HG03575 (cell line): Measurements from ENCODE around the gene GYS2.
"Not testable (repeated sequence)": the region's sequence is repeated elsewhere in the genome, so short reads cannot be mapped to it uniquely, and the experiment has no call there.

Source experiments
- ATAC-seq: cut with Tn5 transposase; IDR thresholded peaks from one replicate; pipeline ENCODE4 v1.9.1; 2021; ENCODE audit not compliant: unreplicated experiment, insufficient number of reproducible peaks, low FRiP score; ENCODE audit errors: extremely low read depth

GYS2 gene

DNA sequence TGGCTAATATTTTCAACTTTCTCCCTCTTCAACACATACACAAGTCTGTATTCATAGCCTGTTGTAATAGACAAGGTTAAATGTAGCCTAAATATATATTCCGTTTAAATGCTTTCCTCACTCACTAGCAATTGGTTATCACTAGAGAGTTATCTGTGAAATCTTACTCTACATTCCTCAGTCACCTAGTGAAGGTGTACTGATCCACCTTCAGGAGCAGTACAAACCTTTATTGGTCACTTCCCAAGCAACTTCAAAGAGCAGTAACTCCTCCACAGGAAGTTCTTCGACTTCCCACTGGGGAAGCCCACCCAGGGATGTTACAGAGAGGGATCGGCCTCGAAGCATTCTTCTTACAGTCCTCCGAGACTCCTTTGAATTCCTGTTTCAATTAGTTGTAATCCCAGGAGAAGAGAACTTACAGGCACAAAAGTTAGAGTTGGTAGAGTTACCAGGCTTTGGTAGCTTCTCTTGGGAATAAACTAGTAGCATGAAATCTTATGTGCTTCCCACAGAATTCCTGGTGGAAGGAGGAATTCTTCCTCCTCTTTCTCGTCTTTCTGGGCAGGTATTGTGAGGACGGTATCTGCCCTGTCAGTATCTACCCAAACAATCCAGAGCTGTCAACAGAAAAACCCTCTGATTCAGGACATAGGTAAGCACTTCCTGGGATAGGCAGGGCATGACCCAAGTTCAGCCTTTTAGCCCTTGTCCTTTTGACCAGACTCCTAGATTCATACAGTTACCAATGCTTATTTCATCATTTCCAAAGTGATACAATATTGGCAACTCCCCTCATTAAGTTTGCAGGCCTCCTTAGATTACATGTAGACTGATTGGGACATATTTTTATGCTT lies at the start of gene GYS2:
GYS2 (minus strand) TSS at position 603 of the 857 bp plus-strand sequence; CDS start at position 348, 255 bp downstream.
- no peak for ATAC-seq

- ATAC-seq = no peak
Observed at GRCh38 chr12:21651821-21652220, 47.2 kb upstream of the GYS2 start.

- ATAC-seq = no peak
Observed at GRCh38 chr12:21650997-21651396, 46.4 kb upstream of the GYS2 start.

DNA sequence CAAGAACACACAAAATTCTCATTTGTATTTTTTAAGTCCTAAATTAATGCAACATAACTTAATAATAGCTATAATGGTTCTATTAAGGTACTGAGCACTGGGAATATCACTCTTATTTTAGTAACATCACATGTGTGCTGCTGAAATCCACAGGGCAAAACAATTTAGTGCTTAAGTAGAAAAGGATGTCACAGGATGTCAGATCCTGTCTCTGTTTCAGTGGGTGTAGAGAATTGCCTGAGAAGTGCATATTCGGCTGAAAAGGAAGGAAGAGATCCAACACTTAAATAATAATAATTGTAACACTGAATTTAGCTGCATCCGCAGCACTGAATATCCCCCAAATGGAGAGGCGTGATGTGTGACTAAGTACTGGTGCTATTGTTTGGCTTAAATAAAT lies 44.4 kb upstream of the GYS2 start:
- ATAC-seq = no peak

- no peak for ATAC-seq
Observed at GRCh38 chr12:21648378-21648777, 43.7 kb upstream of the GYS2 start.

GRCh38 chr12:21647179-21647578 lies 42.5 kb upstream of the GYS2 start:
- no peak for ATAC-seq

GRCh38 chr12:21645041-21645500 lies 40.4 kb upstream of the GYS2 start:
- ATAC-seq = not testable (repeated sequence)

DNA sequence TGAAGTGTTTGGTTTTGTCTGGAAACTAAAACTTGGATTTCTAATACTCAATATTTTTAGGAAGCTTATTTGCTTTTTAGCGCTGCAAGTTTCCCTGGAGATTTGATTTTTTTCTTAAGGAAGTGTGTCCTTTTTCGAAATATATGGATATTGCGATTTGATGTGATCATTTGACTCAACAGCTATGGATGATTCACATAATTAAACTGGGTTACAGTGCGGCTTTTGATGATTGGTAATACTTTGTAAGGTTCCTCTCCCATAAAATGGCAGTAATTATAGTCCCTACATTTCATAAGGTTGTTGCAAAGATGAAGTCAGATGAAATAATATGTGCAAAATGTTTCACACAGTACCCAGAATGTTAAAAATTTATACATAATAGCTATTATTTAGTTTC lies 39.9 kb upstream of the GYS2 start:
- no peak for ATAC-seq

- ATAC-seq = no peak
Observed at GRCh38 chr12:21643758-21644157, 39.1 kb upstream of the GYS2 start.

- no peak for ATAC-seq
Observed at GRCh38 chr12:21642707-21643389, 38.2 kb upstream of the GYS2 start.

DNA sequence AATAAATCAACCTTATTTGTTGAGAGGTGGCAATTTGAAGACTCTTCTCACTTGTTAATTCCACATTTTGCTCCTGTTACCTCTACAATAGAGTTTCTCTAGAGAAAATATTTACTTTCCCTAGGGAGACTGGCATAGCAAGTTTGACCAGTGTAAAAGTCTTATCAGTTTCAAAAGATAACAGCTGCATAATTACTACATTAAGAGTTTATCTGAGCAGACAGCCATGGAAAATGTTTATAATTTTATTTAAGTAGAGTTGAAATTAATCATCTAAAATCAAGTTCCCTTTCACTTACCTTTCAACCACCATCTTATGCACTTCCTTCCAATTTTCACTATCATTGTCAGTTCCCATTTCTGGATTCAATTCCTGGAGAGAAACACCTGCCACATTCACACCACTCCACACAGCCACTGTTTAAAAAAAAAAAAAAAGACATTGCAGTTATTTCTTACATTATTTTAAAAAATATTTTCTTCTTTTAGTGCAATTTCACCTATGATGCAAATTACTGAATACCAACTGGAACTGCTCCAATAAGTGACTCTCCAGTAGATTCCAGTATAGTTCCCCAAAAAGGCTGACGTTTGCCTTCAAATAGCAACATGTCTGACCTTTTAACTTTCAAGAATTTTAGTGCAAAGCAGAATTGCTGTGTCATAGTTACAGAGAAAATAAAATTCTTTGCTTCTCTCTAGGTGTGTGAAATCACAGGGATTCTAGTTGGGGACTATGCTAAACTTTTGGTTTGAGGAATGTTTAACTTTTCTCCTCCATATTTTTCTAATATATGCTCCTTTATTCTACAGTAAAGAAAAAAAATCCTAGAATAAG lies 33.6 kb upstream of the GYS2 start:
- ATAC-seq = no peak

DNA sequence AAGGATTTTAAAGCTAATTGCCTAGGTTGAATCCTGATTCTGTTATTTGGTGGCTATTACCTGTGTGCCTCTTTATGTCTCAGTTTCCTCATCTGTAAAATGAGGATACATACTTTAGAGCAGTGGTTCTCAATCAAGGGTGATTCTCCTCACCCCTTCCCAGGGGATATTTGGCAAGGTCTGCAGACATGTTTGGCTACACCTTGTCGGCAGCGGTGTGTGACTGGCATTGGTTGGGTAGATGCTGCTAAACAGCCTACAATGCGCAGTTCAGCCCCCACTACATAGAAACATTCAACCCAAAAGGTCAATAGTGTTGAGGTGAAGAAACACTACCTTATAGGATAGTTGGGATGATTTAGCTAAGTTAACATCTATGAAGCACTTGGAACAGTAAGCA lies 29.6 kb upstream of the GYS2 start:
- ATAC-seq = no peak

DNA sequence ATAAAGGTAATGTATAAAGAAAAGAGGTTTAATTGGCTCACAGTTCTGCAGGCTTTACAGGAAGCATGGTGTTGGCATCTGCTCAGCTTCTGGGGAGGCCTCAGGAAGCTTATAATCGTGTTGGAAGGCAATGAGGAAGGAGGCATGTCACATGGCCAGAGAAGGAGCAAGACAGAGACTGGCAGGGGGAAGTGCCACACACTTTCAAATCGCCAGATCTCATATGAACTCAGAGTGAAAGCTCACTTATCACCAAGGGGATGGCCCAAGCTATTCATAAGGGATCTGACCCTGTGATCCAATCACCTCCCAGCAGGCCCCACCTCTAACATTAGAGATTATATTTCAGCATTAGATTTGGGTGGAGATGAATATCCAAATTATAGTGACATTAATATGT lies 26.7 kb upstream of the GYS2 start:
- no peak for ATAC-seq

GRCh38 chr12:21627924-21628323 lies 23.3 kb upstream of the GYS2 start:
- no peak for ATAC-seq

GRCh38 chr12:21618566-21618965 lies 13.9 kb upstream of the GYS2 start:
- ATAC-seq = no peak

GRCh38 chr12:21617030-21617429 lies 12.4 kb upstream of the GYS2 start:
- no peak for ATAC-seq

DNA sequence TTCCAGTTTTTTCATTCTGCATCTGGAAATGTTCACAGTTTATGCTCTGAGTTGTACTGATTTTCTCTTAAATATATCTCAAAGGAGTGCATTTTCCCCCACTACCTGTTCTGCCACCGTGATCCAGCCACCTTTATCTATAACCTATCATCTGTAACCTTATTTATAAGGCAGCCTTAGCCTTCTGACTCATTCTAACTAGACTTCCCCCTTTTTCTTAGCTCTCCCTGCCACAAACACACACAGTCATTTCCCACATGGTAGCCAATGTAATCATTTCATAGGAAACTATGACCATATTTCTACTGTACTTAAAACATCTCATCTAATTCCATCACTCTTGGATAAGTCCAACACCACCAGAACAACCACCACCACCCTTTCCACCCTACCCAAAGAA lies 10.8 kb upstream of the GYS2 start:
- ATAC-seq = no peak

GRCh38 chr12:21614506-21614905 lies 9.9 kb upstream of the GYS2 start:
- no peak for ATAC-seq

DNA sequence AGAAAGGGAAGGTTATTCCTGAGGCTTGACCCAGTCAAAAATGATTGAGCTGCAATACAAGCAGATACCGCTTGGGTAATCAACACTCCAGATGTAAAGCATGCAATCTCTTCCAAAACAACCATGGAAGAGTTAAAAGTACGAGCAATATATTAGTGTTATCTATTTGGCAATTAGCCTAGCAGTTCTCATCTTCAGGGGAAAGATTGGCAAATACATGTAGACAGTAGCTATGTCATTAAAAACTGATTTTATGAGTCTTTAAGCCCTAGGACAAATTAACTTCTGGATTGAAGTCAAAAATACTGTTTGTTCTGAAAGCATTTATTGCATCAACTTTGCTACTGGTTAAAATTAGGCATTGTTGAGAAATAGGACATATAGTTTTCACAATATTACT lies 9.3 kb upstream of the GYS2 start:
- no peak for ATAC-seq
